Endothelial cell (in vitro differentiated cells): ENCODE results near the gene TCF19. TPM values are rescaled to one million over a fixed set of nuclear protein-coding genes. Genes with fewer than 3 reads are reported as not detected.

Source experiments
- total RNA-seq: library from RNA; stranded (reverse); fragmentation: NEBNext Ultra II Directional; extraction: Animal tissue kit (Norgen Biotek cat#: 25700); gene quantifications from one replicate; pipeline ENCODE4 v1.2.1, GENCODE V29; 2021; ENCODE audit not compliant: unreplicated experiment

The TCF19 gene
- total RNA-seq, 1 donor from 2014 or later: 17.2 TPM

Other genes starting within 250 kb of the TCF19 start
- gene VARS2, start 244.4 kb upstream of the TCF19 start, total RNA-seq: 20.0 TPM
- gene SFTA2, start 226.4 kb upstream of the TCF19 start, total RNA-seq: 2.8 TPM
- not detected for gene MUCL3, start 217.6 kb upstream of the TCF19 start, total RNA-seq
- gene MUC21, start 174.9 kb upstream of the TCF19 start, total RNA-seq: 0.10 TPM
- not detected for gene MUC22, start 148.1 kb upstream of the TCF19 start, total RNA-seq
- not detected for gene C6orf15, start 46.0 kb upstream of the TCF19 start, total RNA-seq
- gene PSORS1C1, start 43.8 kb upstream of the TCF19 start, total RNA-seq: 0.54 TPM
- not detected for gene CDSN, start 38.1 kb upstream of the TCF19 start, total RNA-seq
- gene PSORS1C2, start 19.5 kb upstream of the TCF19 start, total RNA-seq: 0.38 TPM
- 21.7 TPM for gene CCHCR1, start 787 bp upstream of the TCF19 start, total RNA-seq
- gene POU5F1, start 12.1 kb downstream of the TCF19 start, total RNA-seq: 88.7 TPM
- gene HLA-C, start 113.5 kb downstream of the TCF19 start, total RNA-seq: 177 TPM
- 301 TPM for gene HLA-B, start 198.6 kb downstream of the TCF19 start, total RNA-seq
- gene MICA, start 245.0 kb downstream of the TCF19 start, total RNA-seq: 16.6 TPM